MM.1S (cell line): Measurements from ENCODE around the gene SPATA18.

Source experiments
- CTCF ChIP-seq: fragments of 300-600 bp; sonication (generic); IDR thresholded peaks from 2 replicates; pipeline ENCODE4 v1.5.1; 2016; ENCODE audit warnings: antibody characterized with exemption, low read length, mixed read lengths
- EZH2 ChIP-seq: fragments of 300-600 bp; sonication (generic); optimal IDR thresholded peaks from 2 replicates; pipeline ENCODE3; 2017; ENCODE audit warnings: low read depth, mild to moderate bottlenecking, antibody characterized with exemption, low read length, mixed read lengths
- EZH2phosphoT487 ChIP-seq: fragments of 300-600 bp; sonication (generic); IDR thresholded peaks from 2 replicates; pipeline ENCODE4 v1.6.1; 2018; ENCODE audit warnings: antibody characterized with exemption, low read length

DNA sequence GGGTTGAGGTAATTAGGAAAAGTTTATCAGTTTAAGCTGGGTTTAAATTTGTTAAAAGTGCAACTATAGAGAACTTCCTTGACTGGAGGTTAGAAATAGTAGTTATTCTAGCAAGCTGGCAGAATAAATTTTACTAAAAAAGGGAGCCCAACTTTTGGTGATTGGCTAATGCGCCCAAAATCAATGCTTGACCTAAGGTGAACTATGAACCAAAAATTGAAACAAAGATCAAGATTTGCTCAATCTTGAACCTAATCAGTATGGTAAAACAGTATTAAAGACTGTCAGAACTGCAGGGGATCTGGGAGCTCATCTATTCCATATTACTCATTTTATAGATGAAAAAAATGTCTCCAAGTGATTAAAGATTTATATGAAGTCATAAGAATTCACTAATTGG, 6.1 kb upstream of the SPATA18 start:
- TF ChIP-seq CTCF: no peak
- no peak for TF ChIP-seq EZH2
- no peak for TF ChIP-seq EZH2phosphoT487
